HG02763 (cell line): ENCODE data around the gene TBC1D16.
"Not testable (repeated sequence)": the region's sequence is repeated elsewhere in the genome, so short reads cannot be mapped to it uniquely, and the experiment has no call there.

Experiments
- ATAC-seq: cut with Tn5 transposase; IDR thresholded peaks from one replicate; pipeline ENCODE4 v1.9.1; 2021; ENCODE audit warnings: mild to moderate bottlenecking, moderate library complexity; ENCODE audit not compliant: unreplicated experiment

The TBC1D16 gene

DNA sequence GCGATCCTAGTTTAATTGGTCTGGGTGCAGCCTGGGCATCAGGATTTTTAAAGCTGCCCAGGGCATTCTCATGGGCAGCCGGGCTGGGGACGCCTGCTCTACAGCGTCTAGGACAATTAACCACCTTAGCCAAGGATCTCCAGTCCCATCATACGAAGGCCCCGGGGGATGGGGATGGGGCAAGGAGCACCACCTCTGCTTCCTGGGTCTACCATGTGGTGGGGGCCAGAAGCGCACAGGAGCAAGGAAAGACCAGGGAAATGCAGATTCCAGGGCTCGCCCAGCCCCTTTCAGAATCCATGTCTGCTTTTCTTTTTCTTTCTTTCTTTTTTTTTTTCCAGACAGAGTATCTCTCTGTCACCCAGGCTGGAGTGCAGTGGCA lies 29.3 kb downstream of the TBC1D16 start:
- ATAC-seq = no peak

DNA sequence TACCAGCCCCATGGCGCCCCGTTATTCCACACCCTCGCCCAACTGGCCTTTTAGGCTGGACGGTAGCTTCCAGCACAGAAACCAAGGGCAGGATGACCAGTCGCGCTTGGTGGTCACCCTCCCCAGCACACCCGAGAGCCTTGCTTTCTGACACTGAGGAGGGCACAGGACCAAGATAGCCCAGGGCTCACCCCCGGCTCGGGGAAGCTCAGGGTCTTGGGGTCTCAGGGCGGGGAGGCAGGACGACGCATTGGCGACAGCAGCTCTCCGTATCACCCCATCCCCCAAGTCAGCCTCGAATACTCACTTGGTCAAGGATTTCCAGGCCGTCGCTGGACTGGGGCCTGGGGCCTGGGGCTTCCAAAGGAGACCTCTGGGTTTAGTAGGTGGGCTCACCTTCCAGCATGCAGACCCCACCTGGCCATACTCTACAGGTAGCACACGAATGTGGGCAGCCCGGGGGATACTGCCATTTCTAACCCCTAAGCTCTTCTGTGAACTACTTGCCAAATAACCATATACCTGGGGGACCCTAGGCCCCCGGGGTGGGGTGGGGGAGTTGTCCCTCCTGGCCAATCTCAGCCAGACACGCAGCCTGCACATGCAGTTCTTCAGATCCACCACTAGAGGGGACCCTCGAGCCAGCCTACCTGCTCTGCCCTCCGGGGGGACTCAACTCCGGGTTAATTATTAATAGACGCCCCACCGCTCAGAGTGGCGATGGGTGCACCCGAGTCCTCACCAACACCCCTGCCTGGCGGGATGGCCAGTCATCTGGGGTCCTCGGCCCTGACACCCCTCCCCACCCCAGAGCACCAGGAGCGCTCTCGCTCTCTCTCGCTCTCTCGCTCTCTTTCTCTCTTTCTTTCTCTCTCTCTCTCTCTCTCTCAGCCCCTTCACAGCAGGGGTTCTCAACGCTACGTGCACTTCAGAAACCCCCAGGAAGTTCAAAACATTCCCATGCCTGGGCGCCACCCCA lies 30.0 kb downstream of the TBC1D16 start:
- no peak for ATAC-seq

DNA sequence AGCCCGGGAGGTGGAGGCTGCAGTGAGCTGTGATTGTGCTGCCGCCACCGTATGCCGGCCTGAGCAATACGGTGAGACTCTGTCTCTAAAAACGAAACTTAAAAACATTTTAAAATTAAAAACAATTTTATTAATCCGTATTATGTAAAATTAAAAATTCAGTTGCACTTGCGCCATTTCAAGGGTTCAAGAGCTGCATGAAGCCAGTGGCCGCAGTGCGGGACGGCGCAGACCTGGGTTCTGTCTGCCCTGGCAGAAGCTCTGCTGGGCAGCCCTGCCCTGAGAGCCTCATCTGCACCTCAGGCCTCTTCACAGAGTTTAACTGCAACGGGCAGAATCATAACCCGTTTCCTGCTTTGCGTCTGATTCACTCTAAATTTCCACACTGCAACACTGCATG lies 31.7 kb downstream of the TBC1D16 start:
- ATAC-seq = no peak

DNA sequence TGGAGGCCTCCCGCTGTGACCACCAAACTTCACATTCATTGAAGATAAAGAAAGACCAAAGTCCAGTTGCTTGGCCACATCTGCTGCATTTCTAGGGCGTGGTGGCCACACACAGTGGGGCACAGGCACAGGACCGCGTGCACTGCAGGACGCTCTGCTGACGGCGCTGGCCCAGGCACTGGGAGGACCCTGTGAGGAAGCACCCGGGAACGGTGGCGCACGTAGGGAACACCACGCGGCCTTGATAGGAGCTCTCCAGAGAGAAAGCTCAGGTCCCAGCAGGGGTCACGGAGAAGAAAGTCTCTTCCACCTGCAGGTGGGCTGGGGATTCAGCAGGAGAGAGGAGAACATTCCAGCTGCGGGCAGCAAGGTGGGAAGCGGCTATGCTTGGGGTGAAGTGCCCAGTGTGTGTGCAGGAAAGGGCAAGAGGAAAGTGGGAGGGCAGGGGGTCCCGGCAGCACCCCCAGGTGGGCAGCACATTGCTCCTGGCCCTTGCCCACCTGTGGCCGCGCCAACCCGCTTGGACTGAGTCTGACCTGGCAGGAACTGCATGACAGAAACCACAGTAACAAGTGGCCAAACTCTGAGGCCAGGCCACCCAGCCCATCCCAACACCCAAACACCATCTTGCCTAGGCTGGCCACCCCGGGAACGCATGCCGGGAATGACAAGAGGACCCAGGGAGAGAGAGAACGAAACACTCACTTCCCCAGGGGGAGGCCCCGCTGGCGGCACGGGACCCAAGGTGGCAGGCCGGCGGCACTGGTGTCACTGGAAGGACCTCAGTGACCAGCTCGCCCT lies 32.8 kb downstream of the TBC1D16 start:
- no peak for ATAC-seq

DNA sequence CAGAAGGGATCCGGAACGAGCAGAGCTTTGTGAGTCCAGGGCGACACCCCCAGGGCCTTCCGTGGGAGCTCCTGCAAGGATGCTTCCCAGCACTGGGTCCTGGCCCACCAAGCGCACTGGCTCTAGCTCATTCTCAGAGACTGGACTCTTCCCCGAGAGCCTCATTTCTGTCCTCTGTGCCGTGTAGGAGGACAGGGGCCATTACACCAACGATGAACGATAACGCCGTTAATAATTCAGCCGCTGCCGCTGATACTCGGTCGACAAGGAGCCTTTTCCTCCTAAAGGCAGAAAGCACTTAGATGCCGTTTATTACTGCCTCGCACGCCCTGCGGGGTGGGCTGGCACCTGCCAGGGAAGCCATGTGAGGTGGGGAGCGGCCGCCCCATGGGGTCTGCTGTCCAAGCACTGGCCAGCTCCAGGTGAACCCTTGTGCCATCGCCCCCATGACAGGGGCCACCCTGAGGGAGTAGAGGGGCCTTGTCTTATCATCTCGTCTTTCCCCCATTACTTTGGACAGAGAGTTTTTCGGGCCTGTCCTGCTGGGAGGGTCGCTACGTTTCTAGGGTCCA lies 33.5 kb downstream of the TBC1D16 start:
- ATAC-seq = no peak

DNA sequence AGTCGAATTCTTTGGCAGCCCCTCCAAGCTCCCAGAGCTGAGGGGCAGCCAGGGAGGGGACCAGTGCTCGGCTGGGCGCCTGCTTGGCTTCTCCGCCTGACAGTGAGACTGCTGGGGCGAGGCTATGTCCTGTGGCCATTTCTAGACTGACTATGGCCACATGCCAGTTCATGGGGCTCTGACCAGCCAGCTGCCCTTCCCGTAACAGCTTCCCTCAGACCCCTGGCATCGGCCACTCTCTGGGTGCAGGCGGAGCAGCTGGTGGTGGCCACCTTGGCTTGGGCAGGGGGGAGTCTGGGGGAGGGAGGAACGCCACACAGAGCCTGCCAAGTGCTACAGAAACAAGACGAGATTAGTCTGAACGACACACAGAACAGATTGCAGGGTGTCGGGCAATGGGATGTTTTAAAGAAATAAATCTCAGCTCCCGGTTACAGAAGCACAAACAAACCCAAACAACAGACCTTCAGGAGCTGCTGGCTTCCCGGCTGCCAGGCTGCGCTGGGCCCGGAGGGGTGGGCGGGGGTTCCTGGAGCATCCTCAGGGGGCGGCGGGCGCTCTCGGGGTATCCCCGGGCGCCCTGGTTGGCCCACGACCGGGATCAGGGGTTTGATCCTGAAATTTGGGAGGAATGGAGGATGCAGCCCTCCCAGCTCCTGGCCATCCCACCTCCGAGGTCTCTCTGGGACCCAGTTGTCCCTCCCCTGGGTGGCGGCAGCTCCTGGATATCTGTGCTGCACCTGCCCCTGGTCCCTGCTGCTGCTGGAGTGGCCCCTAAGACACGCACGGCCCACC lies 34.5 kb downstream of the TBC1D16 start:
- no peak for ATAC-seq

DNA sequence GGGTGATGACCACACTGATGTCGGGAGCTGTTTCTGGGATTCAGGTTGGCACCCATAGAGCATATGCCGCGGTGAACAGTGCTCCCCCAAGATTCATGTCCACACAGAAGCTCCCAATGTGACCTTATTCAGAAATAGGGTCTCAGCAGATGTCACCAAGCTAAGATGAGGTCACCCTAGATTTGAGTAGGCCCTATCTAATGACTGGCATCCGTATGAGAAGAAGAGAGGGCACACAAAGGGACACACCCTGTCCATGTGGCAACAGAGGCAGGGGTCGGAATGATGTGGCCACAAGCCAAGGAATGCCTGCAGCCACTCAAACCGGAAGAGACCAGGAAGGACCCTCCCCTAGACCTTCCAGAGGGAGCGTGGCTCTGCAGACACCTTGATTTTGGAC lies 35.5 kb downstream of the TBC1D16 start:
- no peak for ATAC-seq

DNA sequence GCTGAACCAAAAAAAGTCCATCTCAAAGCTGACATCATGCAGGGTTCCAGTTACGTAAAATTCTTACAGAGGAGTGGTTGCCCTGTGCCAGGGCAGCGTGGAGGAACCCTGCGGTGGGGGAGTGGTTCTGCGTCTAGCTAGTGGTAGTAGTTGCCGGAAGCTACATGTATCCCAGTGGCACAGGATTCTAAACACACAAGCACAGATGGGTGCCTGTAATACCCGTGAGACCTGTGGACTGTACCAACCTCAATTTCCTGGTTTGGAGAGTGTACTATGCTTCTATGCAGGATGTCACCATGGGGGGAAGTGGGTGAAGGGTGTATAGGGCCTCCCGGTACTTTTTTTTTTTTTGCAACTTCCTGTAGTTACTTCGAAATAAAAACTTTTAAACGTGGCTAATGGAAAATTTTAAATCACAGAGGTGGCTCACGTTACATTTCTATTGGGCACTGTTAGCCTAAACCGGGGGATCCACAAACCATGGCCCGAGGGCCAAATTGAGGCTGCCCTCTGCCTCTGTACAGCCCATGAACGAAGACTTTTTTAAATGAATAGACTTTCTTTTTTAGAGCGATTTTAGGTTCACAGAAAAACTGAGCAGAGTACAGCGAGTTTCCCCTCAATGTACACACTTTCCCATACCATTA lies 38.5 kb downstream of the TBC1D16 start:
- ATAC-seq = no peak

DNA sequence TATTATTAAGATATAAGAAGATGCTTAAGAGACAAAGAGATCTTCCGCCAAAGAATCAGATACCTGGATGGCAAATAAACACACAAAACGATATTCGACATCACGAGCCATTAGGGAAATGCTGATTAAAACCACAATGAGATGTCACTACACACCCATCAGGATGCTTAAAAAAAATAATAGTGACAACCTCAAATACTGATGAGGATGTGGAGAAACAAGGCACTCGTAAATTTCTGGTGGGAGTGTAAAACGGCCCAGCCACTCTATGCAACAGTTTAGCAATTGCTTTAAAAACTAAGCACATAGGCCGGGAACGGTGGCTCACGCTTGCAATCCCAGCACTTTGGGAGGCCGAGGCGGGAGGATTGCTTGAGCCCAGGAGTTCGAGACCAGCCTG lies 39.4 kb downstream of the TBC1D16 start:
- no peak for ATAC-seq

DNA sequence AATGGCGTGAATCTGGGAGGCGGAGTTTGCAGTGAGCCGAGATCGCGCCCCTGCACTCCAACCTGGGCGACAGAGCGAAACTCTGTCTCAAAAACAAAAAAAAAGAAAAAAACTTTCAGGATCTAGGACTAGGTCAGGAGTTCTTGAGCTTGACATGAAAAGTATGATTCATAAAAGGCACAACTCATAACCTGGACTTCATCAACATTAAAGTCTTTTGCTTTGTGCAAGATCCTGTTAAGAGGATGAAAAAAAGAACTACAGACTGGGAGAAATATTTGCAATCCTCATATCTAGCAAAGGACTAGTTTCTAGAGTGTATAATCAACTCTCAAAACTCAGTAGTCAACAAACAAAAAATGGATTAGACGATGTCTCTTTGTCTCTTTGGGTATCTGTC lies 40.0 kb downstream of the TBC1D16 start:
- ATAC-seq = no peak

DNA sequence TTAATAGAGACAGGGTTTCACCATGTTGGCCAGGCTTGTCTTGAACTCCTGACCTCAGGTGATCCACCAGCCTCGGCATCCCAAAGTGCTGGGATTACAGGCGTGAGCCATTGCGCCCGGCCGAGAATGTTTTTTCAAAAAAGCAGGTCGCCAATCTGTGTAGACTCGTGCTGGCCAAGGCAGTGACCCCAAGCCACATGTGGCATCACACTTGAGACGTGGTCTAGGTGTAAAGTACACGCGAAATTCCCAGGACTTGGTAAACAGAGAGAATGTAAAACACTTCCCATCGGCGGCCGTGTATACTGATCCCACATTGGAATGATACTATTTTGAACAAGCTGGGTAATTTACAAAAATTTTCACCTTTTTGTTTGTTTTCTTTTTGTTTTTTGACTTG lies 41.1 kb downstream of the TBC1D16 start:
- no peak for ATAC-seq

DNA sequence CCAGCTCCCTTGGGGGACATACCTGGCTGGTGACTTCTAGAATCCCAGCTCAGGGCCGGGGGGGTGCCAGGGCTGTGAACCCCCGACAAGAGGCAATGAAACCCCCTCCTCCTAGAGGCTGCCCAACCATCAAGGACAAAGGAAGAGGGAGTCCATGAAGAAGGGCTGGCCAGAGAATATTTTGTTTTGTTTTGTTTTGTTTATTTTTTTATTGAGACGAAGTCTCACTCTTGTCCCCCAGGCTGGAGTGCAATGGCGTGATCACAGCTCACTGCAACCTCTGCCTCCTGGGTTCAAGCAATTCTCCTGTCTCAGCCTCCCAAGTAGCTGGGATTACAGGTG lies 41.5 kb downstream of the TBC1D16 start:
- ATAC-seq = not testable (repeated sequence)

DNA sequence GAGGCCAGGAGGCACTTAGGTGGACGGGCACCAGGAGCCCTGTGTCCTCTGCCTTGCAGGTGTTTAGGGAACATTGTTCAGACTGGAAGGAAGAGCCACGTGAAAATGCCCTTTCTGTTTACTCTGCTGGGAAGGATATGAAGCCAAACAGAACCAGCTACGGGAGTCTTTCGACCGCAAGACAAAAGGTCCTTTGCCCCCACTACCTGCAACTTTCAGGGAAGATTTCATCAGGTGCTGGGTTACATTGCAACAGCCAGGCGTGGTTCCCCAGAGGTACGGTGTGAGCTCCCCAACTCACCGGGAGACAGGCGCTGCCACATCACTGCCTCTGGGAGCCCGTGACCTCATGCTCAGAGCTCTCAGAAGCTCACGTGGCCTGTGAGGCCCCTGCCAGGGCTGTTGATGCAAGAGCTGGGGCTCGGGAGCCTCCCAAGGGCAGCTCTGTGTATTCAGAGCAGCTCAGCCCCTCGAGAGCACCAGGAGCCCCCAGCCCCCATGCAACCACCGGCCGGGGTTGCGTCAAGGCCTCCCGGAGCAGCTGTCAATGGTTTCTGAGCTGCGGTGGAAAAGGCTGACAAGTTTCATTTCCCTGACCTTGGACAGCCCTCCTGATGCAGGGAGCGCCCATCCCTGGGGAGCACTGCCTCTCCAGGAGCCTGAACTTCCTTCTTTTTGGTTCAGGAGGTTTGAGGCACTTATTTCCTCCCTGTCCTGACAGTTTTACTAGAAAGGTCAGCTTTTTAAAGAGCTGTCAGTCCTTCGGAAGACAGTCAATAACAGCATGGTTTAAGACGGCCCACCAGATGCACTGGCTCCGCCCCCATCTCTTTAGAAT lies 42.1 kb downstream of the TBC1D16 start:
- no peak for ATAC-seq

DNA sequence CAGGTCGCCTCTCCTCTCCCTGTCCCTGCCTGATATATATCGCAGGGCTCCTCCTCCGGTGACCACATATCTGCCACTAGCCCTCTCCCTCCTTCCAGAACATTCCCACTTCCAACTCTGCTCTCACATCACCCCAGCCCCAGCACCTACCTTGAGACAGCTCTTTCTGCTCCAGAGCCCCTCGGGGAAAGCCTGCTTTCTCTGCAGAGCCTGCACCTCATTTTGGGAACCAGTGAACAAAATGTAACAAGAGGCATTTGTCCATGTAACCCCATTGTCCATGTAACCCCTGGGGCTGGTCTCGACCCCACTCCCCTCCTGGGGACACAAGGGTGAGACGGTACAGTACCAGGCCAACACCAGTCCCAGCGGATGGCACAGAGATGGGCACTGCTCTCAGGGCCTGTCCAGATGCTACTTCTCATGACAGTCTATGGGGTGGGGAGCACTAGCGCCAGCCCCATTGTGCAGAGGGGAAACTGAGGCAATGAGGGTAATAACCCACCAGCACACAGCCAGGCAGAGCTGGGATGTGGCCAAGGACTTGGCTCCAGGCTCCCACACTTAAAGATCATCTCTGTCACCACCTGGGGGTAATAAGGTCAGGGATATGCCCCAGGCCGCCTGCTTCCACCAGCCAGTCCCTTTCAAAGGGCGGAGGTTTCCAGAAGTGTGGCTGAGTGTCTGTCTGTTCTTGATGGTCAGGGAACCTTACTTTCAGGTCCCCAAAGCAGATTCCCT lies 42.9 kb downstream of the TBC1D16 start:
- ATAC-seq = no peak

DNA sequence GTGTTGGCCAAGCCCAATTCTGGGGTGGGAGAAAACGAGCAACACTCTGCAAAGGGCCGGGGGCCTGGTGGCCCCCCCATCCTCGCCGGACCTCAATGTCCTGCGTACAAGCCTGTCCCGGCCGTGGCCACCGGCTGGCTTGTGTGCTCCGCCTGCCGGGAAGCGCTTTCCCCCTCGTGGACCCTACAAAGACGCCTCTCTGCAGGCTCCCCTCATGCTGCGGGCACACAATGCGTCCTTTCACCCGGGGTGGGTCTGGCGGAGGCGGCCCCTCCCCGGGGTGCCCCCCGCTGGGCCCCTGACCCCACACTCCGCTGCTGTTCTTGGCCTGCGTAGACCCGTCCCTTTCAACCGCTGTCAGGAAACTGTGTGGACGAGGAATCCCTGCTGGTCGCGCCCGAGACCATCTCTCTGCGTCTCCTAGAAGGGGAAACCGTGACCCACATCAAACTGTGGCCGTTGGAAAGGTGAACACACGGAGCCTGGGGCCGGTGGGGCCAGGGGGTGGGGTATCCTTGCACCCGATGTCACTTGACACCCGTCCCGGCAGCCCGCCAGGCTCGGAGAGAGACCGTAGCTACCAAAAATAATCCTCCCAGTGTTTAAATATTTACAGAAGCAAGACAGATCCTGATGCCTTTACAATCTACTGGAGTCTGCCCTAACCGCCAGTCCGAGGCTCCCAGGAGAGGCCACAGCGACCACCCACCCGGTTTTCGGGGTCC lies 43.6 kb downstream of the TBC1D16 start:
- no peak for ATAC-seq

DNA sequence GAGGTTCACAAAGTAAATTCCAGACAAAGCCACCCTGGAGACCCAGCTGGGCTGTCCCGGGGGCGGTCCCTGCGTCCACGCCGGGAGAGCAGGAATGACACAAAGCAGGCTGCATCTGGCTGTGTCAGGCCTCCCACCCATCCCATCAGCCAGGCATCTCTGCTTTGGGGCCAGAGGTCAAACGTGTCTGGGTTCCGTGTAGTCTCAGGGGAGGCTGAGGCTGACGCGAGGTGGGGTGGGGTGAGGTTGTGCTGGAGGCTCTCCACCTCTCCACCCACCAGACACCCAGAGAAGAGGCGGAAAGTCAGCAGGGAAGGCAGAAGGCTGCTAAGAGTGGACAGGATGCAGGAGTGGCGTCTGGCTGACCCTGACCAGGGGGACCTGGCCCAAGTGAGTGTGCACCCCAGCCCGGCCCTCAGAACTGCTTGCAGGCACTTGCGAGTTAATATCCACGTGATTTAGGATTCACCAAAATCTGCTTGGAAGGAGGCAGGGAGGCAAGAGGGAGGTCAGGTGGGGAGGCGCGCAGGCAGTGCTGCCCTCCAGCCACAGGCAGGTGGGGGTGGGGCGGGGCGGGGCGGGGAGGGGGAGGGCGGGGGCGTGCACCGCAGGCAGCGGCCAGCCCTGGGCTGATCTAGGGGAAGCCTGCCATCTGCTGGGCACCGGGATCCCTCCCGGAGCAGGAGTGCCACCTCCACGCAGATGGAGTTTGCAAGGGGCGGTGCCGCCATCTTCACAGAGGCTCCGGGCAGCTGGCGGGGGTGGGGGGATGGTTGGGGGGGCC lies 44.3 kb downstream of the TBC1D16 start:
- no peak for ATAC-seq

DNA sequence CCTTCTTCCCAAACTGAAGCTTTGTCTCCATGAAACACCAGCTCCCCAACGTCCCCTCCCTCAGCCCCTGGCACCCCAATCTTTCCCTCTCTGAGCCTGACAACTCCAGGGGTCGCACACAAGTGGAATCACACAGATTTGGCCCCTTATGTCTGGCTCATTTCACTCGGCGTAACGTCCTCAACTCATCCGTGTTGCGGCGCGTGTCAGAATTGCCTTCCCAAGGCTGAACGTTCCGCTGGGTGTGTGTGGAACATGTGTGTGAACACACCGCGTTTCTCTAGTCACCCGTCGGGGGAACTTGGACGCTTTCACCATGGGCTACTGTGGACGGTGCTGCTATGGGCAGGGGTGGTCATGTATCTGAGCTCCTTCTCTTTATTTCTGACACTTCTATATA lies 45.0 kb downstream of the TBC1D16 start:
- ATAC-seq = no peak
